CD4-positive, alpha-beta T cell treated with Interferon gamma for 1 hour (primary cell): ENCODE results near the gene TMEM132D.

Experiments
- DNase-seq: peaks from one replicate; pipeline ENCODE4 v3.0.0-alpha.2; 2020

TMEM132D gene

DNA sequence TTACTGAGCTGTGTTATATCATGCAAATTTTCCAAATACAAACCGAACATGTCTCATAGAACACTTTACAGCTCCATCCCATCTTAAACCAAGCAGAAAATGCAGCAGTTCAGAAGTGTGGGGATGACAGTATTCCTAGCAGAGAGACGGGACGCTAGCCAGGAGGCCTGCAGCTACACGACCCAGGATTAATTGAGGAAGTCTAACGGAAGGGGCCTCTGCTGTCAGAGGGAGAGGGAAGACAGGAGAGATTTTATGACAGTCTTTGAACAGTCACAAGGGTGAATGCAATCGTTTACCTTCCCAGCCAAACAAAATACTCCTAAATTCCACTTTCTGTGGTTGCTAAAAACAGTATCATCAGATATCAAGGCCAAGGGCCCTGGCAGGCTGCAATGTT, 261.9 kb downstream of the TMEM132D start:
- DNase-seq: no peak

- DNase-seq: no peak
These were observed 268.7 kb downstream of the TMEM132D start for GRCh38 chr12:129635021-129635685.

DNA sequence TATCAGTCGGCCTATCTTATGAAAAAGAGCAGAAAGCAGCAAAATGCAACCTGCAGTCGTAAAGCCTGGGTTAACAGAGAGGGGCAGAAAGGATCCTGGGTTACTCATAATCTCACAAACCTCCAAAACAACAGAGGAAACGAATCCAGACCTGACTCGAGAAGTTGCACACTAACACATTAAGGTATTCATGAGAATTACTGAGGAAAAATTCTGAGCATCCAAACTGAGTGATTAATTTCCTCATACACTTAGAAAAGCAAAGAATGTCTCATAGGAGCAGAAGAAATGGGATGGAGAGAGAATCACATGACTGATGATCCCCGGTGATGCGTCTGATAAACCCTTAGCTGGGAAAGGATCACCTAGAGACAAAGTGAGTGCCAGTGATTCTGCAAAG, 272.5 kb downstream of the TMEM132D start:
- DNase-seq: no peak

GRCh38 chr12:129629901-129630300, 273.9 kb downstream of the TMEM132D start:
- DNase-seq: no peak

GRCh38 chr12:129622566-129622965, 281.3 kb downstream of the TMEM132D start:
- DNase-seq: no peak

DNA sequence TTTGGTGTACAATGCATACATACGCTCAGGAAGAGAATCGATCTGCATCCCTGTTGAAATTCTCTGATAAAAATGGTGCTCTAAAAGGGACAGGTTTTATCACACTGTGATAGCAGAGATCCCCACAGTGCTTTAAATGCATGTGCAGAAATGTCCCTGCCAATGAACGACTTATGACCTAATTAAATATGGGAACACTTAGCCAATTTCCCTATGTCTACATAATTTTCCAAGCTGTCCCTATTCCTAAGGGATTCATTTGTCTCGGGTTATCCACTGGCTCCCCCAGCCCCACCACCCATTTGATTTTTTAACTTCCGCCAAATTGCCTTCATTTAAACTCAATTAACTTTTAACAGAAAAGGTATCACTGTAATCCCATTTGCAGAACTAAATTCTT, 284.6 kb downstream of the TMEM132D start:
- no peak for DNase-seq

DNA sequence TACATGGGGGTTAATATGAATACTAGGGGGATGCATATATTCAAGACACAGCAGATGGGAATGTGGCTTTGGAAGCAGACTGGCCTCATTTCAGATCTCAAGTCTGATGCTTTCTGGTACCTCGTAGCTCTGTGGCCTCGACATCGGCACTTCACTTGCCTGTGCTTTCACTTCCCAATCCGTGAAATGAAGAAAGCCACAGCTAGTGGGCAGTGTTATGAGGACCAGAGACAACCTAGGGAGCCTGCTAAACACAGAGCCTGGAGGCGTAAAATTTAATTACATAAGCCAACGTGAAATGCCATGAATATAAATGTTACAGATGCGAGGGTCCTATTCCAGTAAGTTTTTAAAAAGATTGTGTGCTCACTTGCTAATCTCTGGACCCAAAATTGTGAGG, 286.0 kb downstream of the TMEM132D start:
- DNase-seq: no peak

DNA sequence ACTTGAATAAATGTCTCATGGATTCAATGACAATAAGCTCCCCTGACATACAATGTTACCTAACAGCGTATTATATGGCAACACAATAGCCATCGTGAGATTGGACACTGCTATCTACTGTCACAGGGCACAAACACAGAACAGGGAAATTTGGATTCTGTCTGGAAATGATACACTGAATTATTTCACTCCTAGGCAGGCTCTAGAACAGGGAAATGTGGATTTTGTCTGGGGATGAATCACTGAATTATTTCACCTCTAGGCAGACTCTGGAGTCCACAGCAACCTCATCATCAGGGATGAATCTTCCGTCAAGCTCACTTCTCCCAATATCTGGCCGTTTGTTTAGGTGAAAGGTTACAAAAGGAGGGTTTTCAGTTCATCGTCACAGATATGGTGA, 288.8 kb downstream of the TMEM132D start:
- no peak for DNase-seq

- no peak for DNase-seq
These were observed 289.5 kb downstream of the TMEM132D start for GRCh38 chr12:129614221-129614885.

GRCh38 chr12:129613314-129613713, 290.5 kb downstream of the TMEM132D start:
- DNase-seq: no peak

DNA sequence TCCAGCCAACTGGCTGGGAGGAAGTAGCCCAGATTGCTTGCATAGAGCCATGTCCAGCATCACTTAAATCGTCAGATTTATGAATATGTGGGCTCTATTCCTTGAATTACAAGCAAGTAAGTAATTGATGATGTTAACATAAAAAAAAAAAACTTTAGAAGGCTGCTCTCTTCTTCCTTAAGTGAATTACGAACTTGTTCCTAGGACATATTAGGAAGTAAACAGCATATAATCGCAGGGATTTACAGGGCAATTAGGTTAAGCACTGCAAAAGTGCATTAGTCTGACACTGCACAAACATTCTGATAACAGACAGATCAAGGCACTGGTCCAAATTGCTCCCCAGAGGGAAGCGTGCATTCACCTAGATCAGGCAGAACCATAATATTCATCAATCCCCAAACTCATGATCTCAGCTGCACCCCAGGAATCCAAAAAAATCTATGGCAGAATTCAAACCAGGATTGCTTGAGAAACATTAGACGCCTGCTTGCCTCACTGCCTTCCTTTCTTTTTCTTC, 293.2 kb downstream of the TMEM132D start:
- DNase-seq: no peak

- no peak for DNase-seq
These were observed 296.1 kb downstream of the TMEM132D start for GRCh38 chr12:129607756-129608155.

GRCh38 chr12:129607301-129607700, 296.5 kb downstream of the TMEM132D start:
- DNase-seq: no peak

- no peak for DNase-seq
These were observed 297.6 kb downstream of the TMEM132D start for GRCh38 chr12:129606239-129606638.

DNA sequence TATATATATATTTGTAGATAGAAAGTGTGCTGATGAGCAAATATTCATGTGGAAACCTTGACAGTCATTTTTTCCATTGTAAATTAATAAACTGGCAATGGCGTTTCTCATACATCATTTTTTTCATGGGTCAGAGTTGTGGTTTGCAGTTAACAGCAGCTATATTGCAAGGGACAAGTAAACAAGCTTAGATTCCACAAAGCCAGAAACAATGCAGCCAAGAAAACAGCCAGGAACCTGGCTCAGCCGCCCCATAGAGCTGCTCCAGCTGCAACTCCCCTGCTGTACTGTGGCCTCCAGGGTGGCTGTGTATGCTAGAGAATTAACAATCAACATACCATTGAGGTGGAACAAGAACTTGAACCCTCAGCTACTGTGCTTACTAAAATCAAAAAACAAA, 298.2 kb downstream of the TMEM132D start:
- DNase-seq: no peak

DNA sequence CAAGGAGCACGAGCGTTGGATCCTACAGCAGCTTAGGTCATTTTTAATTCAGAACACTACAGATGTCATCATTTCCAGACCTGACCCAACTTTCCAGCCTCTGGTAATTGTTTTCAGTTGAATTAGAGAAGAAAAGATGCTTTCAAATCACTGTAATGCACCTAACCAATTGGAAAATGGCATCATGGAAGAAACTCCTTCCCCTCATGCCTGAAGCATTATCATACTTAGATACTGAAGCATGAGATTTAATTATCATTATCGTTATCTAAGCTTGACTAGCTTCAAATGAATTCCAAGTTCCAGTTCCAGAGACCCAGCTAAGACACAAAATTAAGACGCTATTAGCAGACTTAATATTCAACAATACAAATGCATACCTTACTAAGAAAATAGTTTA, 299.3 kb downstream of the TMEM132D start:
- DNase-seq: no peak

GRCh38 chr12:129599406-129599805, 304.4 kb downstream of the TMEM132D start:
- DNase-seq: no peak

DNA sequence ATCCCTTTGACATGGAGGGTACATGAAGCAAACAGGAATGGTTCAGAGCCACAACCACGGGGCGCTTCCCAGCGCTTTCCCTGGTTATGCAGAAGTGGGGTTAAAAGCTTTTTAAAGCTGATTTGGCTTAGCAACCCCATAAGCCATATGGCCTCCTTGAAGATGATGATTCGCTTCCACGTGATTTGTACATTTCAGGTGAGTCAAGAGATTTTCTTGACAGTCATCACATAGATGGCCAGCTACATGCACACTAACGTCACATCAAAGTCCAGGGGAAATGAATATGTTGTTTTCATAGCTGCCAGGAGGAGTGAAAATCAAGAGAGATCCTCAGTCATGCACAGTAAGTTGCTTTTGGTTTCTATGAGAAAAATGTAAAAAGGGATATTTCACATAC, 309.7 kb downstream of the TMEM132D start:
- DNase-seq: no peak

GRCh38 chr12:129592449-129592848, 311.4 kb downstream of the TMEM132D start:
- DNase-seq: no peak

DNA sequence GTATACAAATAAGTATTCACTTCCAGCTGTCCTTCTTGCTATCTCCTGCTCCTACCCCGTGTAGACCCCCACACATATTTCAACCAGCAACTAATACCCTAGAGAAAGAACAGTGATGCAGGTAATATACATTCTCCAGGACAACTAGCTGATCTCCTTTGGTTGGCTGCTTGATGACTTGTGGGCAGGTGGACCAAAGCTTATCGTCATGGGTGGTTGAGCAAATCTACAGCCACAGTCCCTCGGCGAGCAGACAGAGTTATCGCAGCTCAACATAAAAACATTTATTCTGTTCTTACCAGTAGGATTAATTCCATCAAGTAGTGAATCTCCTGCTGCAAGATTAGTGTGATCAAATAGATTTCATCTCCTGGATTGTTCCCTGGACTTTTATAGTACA, 314.3 kb downstream of the TMEM132D start:
- no peak for DNase-seq

DNA sequence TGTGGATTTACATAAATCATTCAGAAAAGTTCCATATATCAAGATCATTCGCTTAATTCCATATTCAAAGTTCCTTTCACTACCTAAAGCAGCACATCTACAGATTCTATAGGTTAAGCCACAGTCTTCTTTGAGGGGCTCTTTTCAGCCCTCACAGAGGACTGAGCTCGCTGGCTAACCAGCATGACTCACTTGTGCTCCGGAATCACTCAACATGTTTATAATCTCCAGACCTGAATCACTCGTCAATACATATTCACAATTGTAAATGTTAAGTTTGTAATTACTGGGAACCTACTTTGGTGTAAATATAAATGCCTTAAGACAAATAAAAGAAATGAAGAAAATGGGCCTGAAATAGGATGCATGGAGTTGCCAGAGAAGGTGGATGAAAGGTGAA, 315.7 kb downstream of the TMEM132D start:
- no peak for DNase-seq

GRCh38 chr12:129585296-129585695, 318.5 kb downstream of the TMEM132D start:
- no peak for DNase-seq

DNA sequence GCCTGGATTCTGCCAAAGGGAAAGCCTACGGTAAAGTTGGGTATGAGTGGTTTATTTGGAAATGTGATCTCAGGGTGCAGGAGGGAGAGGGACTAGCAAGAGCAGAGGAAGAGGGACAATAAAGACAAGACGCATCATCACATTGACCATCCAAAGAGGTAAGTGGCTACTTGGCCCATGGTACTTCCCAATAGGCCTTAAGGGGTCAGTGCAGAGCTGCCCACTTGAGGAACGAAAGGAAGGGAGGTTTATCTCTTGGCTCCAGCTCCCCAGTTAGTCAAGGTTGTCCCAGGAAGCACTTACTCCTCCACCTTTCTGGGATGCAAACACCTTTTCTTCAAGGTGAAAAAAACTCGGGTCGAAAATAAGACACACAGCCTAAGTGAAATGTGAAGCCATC, 323.9 kb downstream of the TMEM132D start:
- no peak for DNase-seq

- DNase-seq: no peak
These were observed 331.8 kb downstream of the TMEM132D start for GRCh38 chr12:129571901-129572494.
